ENCODE data around the gene SLC1A5.

Gene SLC1A5

DNA sequence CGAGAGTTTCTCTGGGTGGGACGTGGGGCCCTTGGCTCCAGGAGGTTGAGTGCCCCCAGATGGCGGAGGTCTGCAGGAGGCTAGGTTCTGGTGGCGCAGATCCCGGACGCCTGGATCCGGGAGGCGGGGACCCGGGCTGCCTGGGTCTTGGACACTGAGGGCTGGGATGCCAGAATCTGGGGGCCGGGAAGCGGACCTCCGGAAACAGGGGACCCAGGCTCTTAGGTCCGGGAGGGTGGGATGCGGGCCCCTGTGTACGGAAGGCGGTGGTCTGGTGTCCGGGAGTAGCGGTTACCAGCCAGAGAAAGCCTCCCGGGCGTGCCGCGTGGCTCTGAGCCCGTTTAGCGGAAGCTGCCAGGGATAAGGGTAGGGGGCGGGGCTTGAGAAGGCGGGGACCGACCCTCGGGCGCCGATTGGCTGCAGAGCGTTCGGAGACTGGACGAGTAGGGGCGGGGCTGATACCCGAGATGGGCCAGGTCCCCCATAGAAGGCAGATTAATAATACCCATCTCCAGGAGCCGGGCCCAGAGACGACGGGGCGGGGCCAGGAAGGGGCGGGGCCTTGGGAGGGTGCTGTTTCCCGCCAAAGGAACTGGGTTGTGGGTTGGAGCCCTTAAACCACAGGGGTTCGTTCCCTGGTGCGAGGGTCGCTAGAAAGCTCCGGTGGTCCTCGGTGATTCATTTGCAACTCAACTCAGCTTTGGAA lies at the start of gene SLC1A5:
Gene SLC1A5, minus strand, starts transcription at position 333 of the 706 bp plus-strand sequence. CDS start 629 bp downstream, outside the sequence.
- in situ Hi-C loops (cut with MboI; ENCODE audit: low sequenced_read_pairs, unreplicated experiment), result no loop called here
- peak; percentile 99 for DNase-seq (ENCODE audit: low spot score)
- TF ChIP-seq CTCF (IDR thresholded peaks at IDR 0.05; ENCODE audit: borderline replicate concordance, control extremely low read depth, extremely low read depth, insufficient read depth, missing control alignments), result no peak

DNA sequence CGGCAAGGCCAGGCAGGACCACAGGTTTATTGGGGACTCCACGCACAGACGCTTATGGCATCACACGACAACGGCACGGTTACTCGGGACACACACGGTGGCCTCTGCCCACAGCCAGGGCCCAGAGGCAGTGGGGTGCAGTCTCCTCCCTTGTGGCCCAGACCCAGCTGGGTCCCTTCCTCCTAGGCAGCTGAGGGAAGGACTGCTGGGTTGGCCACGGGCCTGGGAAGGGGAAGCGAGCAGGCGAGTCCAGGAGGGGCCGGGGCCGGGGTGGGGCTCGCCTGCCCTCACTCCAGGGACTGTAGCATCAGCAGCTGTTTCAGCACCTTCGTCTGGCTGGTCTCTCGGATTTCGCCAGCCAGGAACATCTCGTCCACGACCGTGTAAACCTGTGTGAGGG lies 49.8 kb upstream of the SLC1A5 start:
- DNase-seq (ENCODE audit: low spot score), result no peak
- in situ Hi-C loops (cut with MboI; ENCODE audit: low sequenced_read_pairs, unreplicated experiment), result no loop called here
- TF ChIP-seq CTCF (IDR thresholded peaks at IDR 0.05; ENCODE audit: borderline replicate concordance, control extremely low read depth, extremely low read depth, insufficient read depth, missing control alignments), result no peak

GRCh38 chr19:46834984-46835383 lies 46.6 kb upstream of the SLC1A5 start:
- in situ Hi-C loops (cut with MboI; ENCODE audit: low sequenced_read_pairs, unreplicated experiment), result no loop called here
- DNase-seq (ENCODE audit: low spot score), result no peak
- no peak for TF ChIP-seq CTCF (IDR thresholded peaks at IDR 0.05; ENCODE audit: borderline replicate concordance, control extremely low read depth, extremely low read depth, insufficient read depth, missing control alignments)

GRCh38 chr19:46834121-46834520 lies 45.7 kb upstream of the SLC1A5 start:
- TF ChIP-seq CTCF (IDR thresholded peaks at IDR 0.05; ENCODE audit: borderline replicate concordance, control extremely low read depth, extremely low read depth, insufficient read depth, missing control alignments), result no peak
- in situ Hi-C loops (cut with MboI; ENCODE audit: low sequenced_read_pairs, unreplicated experiment), result no loop called here
- DNase-seq (ENCODE audit: low spot score), result no peak

DNA sequence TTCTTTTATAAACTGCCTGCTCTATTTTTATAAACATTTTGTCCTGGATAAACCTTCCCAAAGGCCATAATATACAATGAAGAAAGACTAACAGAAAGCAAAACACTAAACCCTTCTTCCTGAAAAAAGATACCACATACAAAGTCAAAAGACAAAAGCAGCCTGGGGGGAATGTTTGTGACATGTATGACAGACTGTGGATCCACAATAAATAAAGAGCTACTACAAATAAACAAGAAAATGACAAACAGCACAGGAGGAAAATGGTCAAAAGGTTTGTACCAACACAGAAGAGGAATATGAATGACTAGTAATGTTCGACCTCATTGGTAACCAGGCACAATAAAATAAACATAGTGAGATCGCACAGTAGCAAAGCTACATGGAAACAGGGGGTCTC lies 42.5 kb upstream of the SLC1A5 start:
- DNase-seq (ENCODE audit: low spot score), result no peak
- no peak for TF ChIP-seq CTCF (IDR thresholded peaks at IDR 0.05; ENCODE audit: borderline replicate concordance, control extremely low read depth, extremely low read depth, insufficient read depth, missing control alignments)
- in situ Hi-C loops (cut with MboI; ENCODE audit: low sequenced_read_pairs, unreplicated experiment), result no loop called here

GRCh38 chr19:46828484-46828883 lies 40.1 kb upstream of the SLC1A5 start:
- TF ChIP-seq CTCF (IDR thresholded peaks at IDR 0.05; ENCODE audit: borderline replicate concordance, control extremely low read depth, extremely low read depth, insufficient read depth, missing control alignments), result no peak
- in situ Hi-C loops (cut with MboI; ENCODE audit: low sequenced_read_pairs, unreplicated experiment), result loop anchor here (10.0 kb wide), 1 partner anchor 54 kb away; no protein-coding TSS in a partner anchor
- no peak for DNase-seq (ENCODE audit: low spot score)

Measured in GM13976 (cell line).